ENCODE measurements around the gene RNU1-2. TPM values are rescaled to one million over a fixed set of nuclear protein-coding genes. Genes with fewer than 3 reads are reported as not detected.

RNU1-2 gene
- total and polyA plus RNA-seq, 2 of the 8 experiments (the other 6 are each of a cell fraction or from before 2014, with no cell fraction given), result 145 to 1,303 TPM

GRCh38 chr1:16905868-16906702 is 10.3 kb downstream of the RNU1-2 start:
- TF ChIP-seq EP300 (IDR thresholded peaks at IDR 0.05; ENCODE audit: borderline replicate concordance in 1 of 2, low read depth in 2 of 2, low read length in 2 of 2) (no peak), CEBPB (IDR thresholded peaks at IDR 0.05; ENCODE audit: low read depth, low read length) (no peak)
- POLR2A ChIA-PET (ENCODE audit: partially characterized antibody), result interaction anchor here (0.8 to 3.2 kb wide), 10 partner anchors 9 to 530 kb away, joined by 3 to 28 read pairs (median 7); partner anchors contain the start of genes MFAP2 and RNU1-2
- CTCF ChIA-PET (ENCODE audit: partially characterized antibody), result interaction anchor here (0.8 to 1.1 kb wide), 2 partner anchors 9 to 19 kb away, joined by 3 read pairs; no protein-coding TSS in a partner anchor

More at GRCh38 chr1:16905868-16906702, 10.3 kb downstream of the RNU1-2 start:
- H3K36me3 ChIP-seq (ENCODE audit: control insufficient read depth in 2 of 4, insufficient read depth in 4 of 4, low read length in 3 of 4), result no peaks in the 10 kb centered on the region
- no peak overlapping the region for H4K8ac ChIP-seq (ENCODE audit: extremely low read depth, insufficient read depth, low read length)
- no peak overlapping the region for H3K4me3 ChIP-seq (ENCODE audit: extremely low read depth in 1 of 4, insufficient read depth in 2 of 4, low read depth in 3 of 4, low read length in 4 of 4)
- H4K5ac ChIP-seq (ENCODE audit: insufficient read length, low read depth, low read length), result no peak overlapping the region
- peaks cover 0 to 3% of the 10 kb centered on the region in 2 experiments; a peak in 1 of 4 replicates for H3K9me3 ChIP-seq (ENCODE audit: insufficient read depth in 2 of 2, low read depth in 1 of 2, low read length in 1 of 2)
- no peak for DNase-seq (ENCODE audit: low read depth in 1 of 2, low spot score in 2 of 2)
- H3K4ac ChIP-seq (replicated peaks; ENCODE audit: insufficient read length, low read depth, low read length), result no peak overlapping the region
- H3K18ac ChIP-seq (ENCODE audit: extremely low read depth, low read length), result no peak overlapping the region
- H3K56ac ChIP-seq (replicated peaks; ENCODE audit: insufficient read length, low read depth, low read length), result no peak overlapping the region
- H3K27ac ChIP-seq (ENCODE audit: low read depth, low read length), result no peak overlapping the region
- H4K91ac ChIP-seq (replicated peaks; ENCODE audit: insufficient read length, low read length), result no peak overlapping the region
- H3K79me2 ChIP-seq (ENCODE audit: control insufficient read depth in 1 of 2, insufficient read depth in 2 of 2, low read length in 2 of 2), result no peaks in the 10 kb centered on the region
- H2BK120ac ChIP-seq (replicated peaks; ENCODE audit: low read depth, low read length), result no peak overlapping the region
- no peak overlapping the region for H3K14ac ChIP-seq (ENCODE audit: insufficient read length)
- no peaks in the 10 kb centered on the region for H4K20me1 ChIP-seq (replicated peaks in 1 of 2; ENCODE audit: control insufficient read depth in 1 of 2, insufficient read depth in 2 of 2, low read length in 2 of 2)
- no peak overlapping the region for H2BK5ac ChIP-seq (ENCODE audit: low read depth, low read length)
- H2BK12ac ChIP-seq (ENCODE audit: low read depth, low read length), result no peak overlapping the region
- H3K27me3 ChIP-seq (replicated peaks in 1 of 4; ENCODE audit: control insufficient read depth in 3 of 4, extremely low read depth in 1 of 4, insufficient read depth in 3 of 4, low read length in 3 of 4), result no peaks in the 10 kb centered on the region
- H2AFZ ChIP-seq (ENCODE audit: low read length), result no peak overlapping the region
- no peak overlapping the region for H2BK20ac ChIP-seq (ENCODE audit: low read length)
- WGBS, 2 experiments (ENCODE audit: extremely low coverage in 1 of 2, insufficient coverage in 1 of 2, insufficient read length in 1 of 2, insufficient replicate concordance in 2 of 2, low coverage in 1 of 2, low lambda C conversion rate in 2 of 2, missing lambda C conversion rate in 1 of 2), result 91% methylated on average over 11 of the region's 11 CpGs; no CpG with 5 or more reads in 1 of the 2 experiments
- peaks cover 0 to 3% (median 0%) of the 10 kb centered on the region in 4 experiments; a peak in 3 of 7 replicates for H3K4me1 ChIP-seq (replicated peaks in 1 of 4; ENCODE audit: control insufficient read depth in 3 of 4, insufficient read depth in 4 of 4, low read length in 3 of 4)
- peaks cover 4% of the 10 kb centered on the region; the same call in 1 of the 2 replicates for H3K23me2 ChIP-seq (ENCODE audit: low read depth, low read length)
- no peak overlapping the region for H2BK15ac ChIP-seq (ENCODE audit: low read length)
- H2AK5ac ChIP-seq (ENCODE audit: low read depth, low read length), result no peak overlapping the region
- H3K4me2 ChIP-seq (ENCODE audit: insufficient read depth in 1 of 2, low read depth in 2 of 2, low read length in 2 of 2), result no peak overlapping the region
- H3K79me1 ChIP-seq (ENCODE audit: low read depth, low read length), result no peaks in the 10 kb centered on the region
- FAIRE-seq, result no peak
- H3K23ac ChIP-seq (ENCODE audit: insufficient read length), result no peak overlapping the region
- H3K9ac ChIP-seq (replicated peaks in 1 of 4; ENCODE audit: extremely low read depth in 1 of 4, low read depth in 3 of 4, low read length in 3 of 4), result no peak overlapping the region

All from H1 (cell line).